H1 (cell line): ENCODE data around the gene SPARC. TPM values are rescaled to one million over a fixed set of nuclear protein-coding genes. Genes with fewer than 3 reads are reported as not detected.
"Not testable (repeated sequence)": the region's sequence is repeated elsewhere in the genome, so short reads cannot be mapped to it uniquely, and the experiment has no call there.

Experiments
- CTCF ChIA-PET: fragments of 300-600 bp; sonication (Branson Sonifier 250); formaldehyde crosslinking; loops from one replicate; lab custom pipeline; 2021; ENCODE audit not compliant: partially characterized antibody; lab: Charles Lee
- POLR2A ChIA-PET: fragments of 300-600 bp; sonication (Branson Sonifier 250); formaldehyde crosslinking; loops from one replicate; lab custom pipeline; 2021; ENCODE audit warnings: inconsistent platforms; ENCODE audit not compliant: partially characterized antibody; lab: Charles Lee
- DNase-seq, 2 experiments: peaks; one replicate each; pipeline versions ENCODE4 v3.0.0 to v3.0.0-alpha.2; 2010 to 2022; ENCODE audit warnings: low spot score in 2 of 2, low read depth in 1 of 2, mixed read lengths in 1 of 2
- FAIRE-seq: peaks from 2 replicates; lab custom pipeline; 2011; peaks lifted over from hg19 to GRCh38; lab: Jason Lieb, UNC
- H2AFZ ChIP-seq: 2 replicates; pipeline ENCODE4 v1.8.1; 2012; ENCODE audit warnings: low read length, inconsistent platforms
- H2AK5ac ChIP-seq: 2 replicates; pipeline ENCODE4 v1.6.1; 2013; ENCODE audit warnings: low read depth, low read length
- H2BK120ac ChIP-seq: replicated peaks from 2 replicates; pipeline ENCODE3; 2013; ENCODE audit warnings: low read depth, low read length, inconsistent platforms
- H2BK12ac ChIP-seq: 2 replicates; pipeline ENCODE4 v1.6.1; 2013; ENCODE audit warnings: low read depth, low read length
- H2BK15ac ChIP-seq: 2 replicates; pipeline ENCODE4 v1.6.1; 2013; ENCODE audit warnings: low read length
- H2BK20ac ChIP-seq: 2 replicates; pipeline ENCODE4 v1.6.1; 2013; ENCODE audit warnings: low read length
- H2BK5ac ChIP-seq: 2 replicates; pipeline ENCODE4 v1.6.1; 2013; ENCODE audit warnings: low read depth, low read length
- H3K14ac ChIP-seq: 2 replicates; pipeline ENCODE4 v1.6.1; 2013; ENCODE audit warnings: inconsistent platforms; ENCODE audit not compliant: insufficient read length
- H3K18ac ChIP-seq: 2 replicates; pipeline ENCODE4 v1.6.1; 2013; ENCODE audit warnings: low read length; ENCODE audit errors: extremely low read depth
- H3K23ac ChIP-seq: 2 replicates; pipeline ENCODE4 v1.6.1; 2013; ENCODE audit warnings: inconsistent platforms; ENCODE audit not compliant: insufficient read length
- H3K23me2 ChIP-seq: 2 replicates; pipeline ENCODE4 v1.6.1; 2013; ENCODE audit warnings: low read depth, low read length
- H3K27ac ChIP-seq: 2 replicates; pipeline ENCODE4 v1.6.1; 2011; ENCODE audit warnings: low read depth, low read length, inconsistent platforms
- H3K27me3 ChIP-seq, 4 experiments: replicated peaks in 1 of 4; 1 replicate in 1 of 4; 2 replicates in 3 of 4; pipeline versions ENCODE4 v1.6.1 to v1.8.1; 2011 to 2013; ENCODE audit warnings: low read length in 3 of 4, mild to moderate bottlenecking in 3 of 4, inconsistent platforms in 2 of 4, mixed read lengths in 2 of 4, moderate library complexity in 1 of 4; ENCODE audit not compliant: control insufficient read depth in 3 of 4, insufficient read depth in 3 of 4; ENCODE audit errors: extremely low read depth in 1 of 4
- H3K36me3 ChIP-seq, 4 experiments: 2 replicates each; pipeline versions ENCODE4 v1.6.1 to v1.8.1; 2011 to 2013; ENCODE audit warnings: mild to moderate bottlenecking in 4 of 4, low read length in 3 of 4, moderate library complexity in 2 of 4, control low read depth in 1 of 4, inconsistent platforms in 1 of 4; ENCODE audit not compliant: insufficient read depth in 4 of 4, control insufficient read depth in 2 of 4
- H3K4ac ChIP-seq: replicated peaks from 2 replicates; pipeline ENCODE3; 2013; ENCODE audit warnings: low read length, low read depth, mixed read lengths, inconsistent platforms; ENCODE audit not compliant: insufficient read length
- H3K4me1 ChIP-seq, 4 experiments: replicated peaks in 1 of 4; 1 replicate in 1 of 4; 2 replicates in 3 of 4; pipeline versions ENCODE4 v1.6.1 to v1.8.1; 2011 to 2013; ENCODE audit warnings: low read length in 3 of 4, inconsistent platforms in 2 of 4, mixed read lengths in 1 of 4; ENCODE audit not compliant: insufficient read depth in 4 of 4, control insufficient read depth in 3 of 4
- H3K4me2 ChIP-seq, 2 experiments: 2 replicates each; pipeline versions ENCODE4 v1.6.1 to v1.8.1; 2011 to 2013; ENCODE audit warnings: low read depth in 2 of 2, low read length in 2 of 2, control low read depth in 1 of 2, inconsistent platforms in 1 of 2, mild to moderate bottlenecking in 1 of 2; ENCODE audit not compliant: insufficient read depth in 1 of 2
- H3K4me3 ChIP-seq, 4 experiments: fragments of 200-600, 300-600 bp in 1 of 4; sonication (generic), shearing (Covaris generic), sonication (Bioruptor Twin) in 1 of 4; 2 replicates each; pipeline versions ENCODE4 v1.5.1 to v1.8.1; 2011 to 2016; ENCODE audit warnings: low read length in 4 of 4, low read depth in 3 of 4, control low read depth in 2 of 4, inconsistent platforms in 2 of 4, mild to moderate bottlenecking in 2 of 4, mixed read lengths in 1 of 4, moderate library complexity in 1 of 4; ENCODE audit not compliant: insufficient read depth in 2 of 4; ENCODE audit errors: extremely low read depth in 1 of 4
- H3K56ac ChIP-seq: replicated peaks from 2 replicates; pipeline ENCODE3; 2013; ENCODE audit warnings: low read depth, mild to moderate bottlenecking, mixed read lengths, low read length, inconsistent platforms; ENCODE audit not compliant: insufficient read length
- H3K79me1 ChIP-seq: 2 replicates; pipeline ENCODE4 v1.6.1; 2013; ENCODE audit warnings: low read depth, low read length, control low read depth
- H3K79me2 ChIP-seq, 2 experiments: 2 replicates each; pipeline versions ENCODE4 v1.6.1 to v1.8.1; 2012 to 2013; ENCODE audit warnings: low read length in 2 of 2, mild to moderate bottlenecking in 2 of 2, inconsistent platforms in 1 of 2; ENCODE audit not compliant: insufficient read depth in 2 of 2, control insufficient read depth in 1 of 2
- H3K9ac ChIP-seq, 4 experiments: replicated peaks in 1 of 4; 1 replicate in 1 of 4; 2 replicates in 3 of 4; pipeline versions ENCODE4 v1.6.1 to v1.8.1; 2011 to 2013; ENCODE audit warnings: low read depth in 3 of 4, low read length in 3 of 4, control low read depth in 2 of 4, mild to moderate bottlenecking in 2 of 4, moderate library complexity in 2 of 4, inconsistent platforms in 1 of 4; ENCODE audit errors: extremely low read depth in 1 of 4
- H3K9me3 ChIP-seq, 2 experiments: 2 replicates each; pipeline versions ENCODE4 v1.6.1 to v1.8.1; 2012 to 2013; ENCODE audit warnings: mild to moderate bottlenecking in 2 of 2, moderate library complexity in 2 of 2, control low read depth in 1 of 2, inconsistent platforms in 1 of 2, low read depth in 1 of 2, low read length in 1 of 2, mixed read lengths in 1 of 2; ENCODE audit not compliant: insufficient read depth in 2 of 2
- H4K20me1 ChIP-seq, 2 experiments: replicated peaks in 1 of 2; 2 replicates each; pipeline versions ENCODE3 to v1.8.1; 2011 to 2013; ENCODE audit warnings: inconsistent platforms in 2 of 2, low read length in 2 of 2, mild to moderate bottlenecking in 1 of 2; ENCODE audit not compliant: insufficient read depth in 2 of 2, control insufficient read depth in 1 of 2
- H4K5ac ChIP-seq: 2 replicates; pipeline ENCODE4 v1.6.1; 2013; ENCODE audit warnings: low read length, low read depth, mixed read lengths, inconsistent platforms; ENCODE audit not compliant: insufficient read length
- H4K8ac ChIP-seq: 2 replicates; pipeline ENCODE4 v1.8.0; 2013; ENCODE audit warnings: mild to moderate bottlenecking, moderate library complexity, low read length, inconsistent platforms; ENCODE audit not compliant: insufficient read depth; ENCODE audit errors: extremely low read depth
- H4K91ac ChIP-seq: replicated peaks from 2 replicates; pipeline ENCODE3; 2013; ENCODE audit warnings: low read length, mixed read lengths, inconsistent platforms; ENCODE audit not compliant: insufficient read length
- WGBS, 2 experiments: shearing (Covaris generic) in 1 of 2; methylation state at CpG; one replicate each; pipeline versions ENCODE4 v1.1.6 to v1.1.7; 2013 to 2015; ENCODE audit warnings: low lambda C conversion rate in 2 of 2, mixed read lengths in 2 of 2, inconsistent platforms in 1 of 2, low coverage in 1 of 2, missing lambda C conversion rate in 1 of 2; ENCODE audit not compliant: insufficient replicate concordance in 2 of 2, insufficient coverage in 1 of 2, insufficient read length in 1 of 2; ENCODE audit errors: extremely low coverage in 1 of 2, missing lambda C conversion rate in 1 of 2; 5-methylcytosine and 5-hydroxymethylcytosine counted together
- polyA plus RNA-seq, 7 experiments: library from polyadenylated mRNA; depleted of rRNA in 3 of 7; stranded (reverse) in 5 of 7; unstranded in 2 of 7; fragments of >200 nt in 5 of 7; fragments of 200-250 nt in 2 of 7; gene quantifications; 1 replicate in 5 of 7; 2 replicates in 1 of 7; 4 replicates in 1 of 7; pipeline versions ENCODE4 v1.2.1 to v1.2.3, GENCODE V29; 2011 to 2013; ENCODE audit warnings: missing spikeins in 2 of 7, mixed read lengths in 2 of 7
- total RNA-seq: library from RNA; stranded (reverse); fragmentation: NEBNext Ultra II Directional; extraction: Animal tissue kit (Norgen Biotek cat#: 25700); gene quantifications from 2 replicates; pipeline ENCODE4 v1.2.1, GENCODE V29; 2021

SPARC gene
- total and polyA plus RNA-seq, 2 of the 8 experiments (the other 6 are each of a cell fraction or from before 2014, with no cell fraction given), result 375 to 438 TPM

GRCh38 chr5:151680156-151680505, 6.6 kb downstream of the SPARC start:
- H3K27ac ChIP-seq, H2BK20ac ChIP-seq, H3K23ac ChIP-seq, H3K4me2 ChIP-seq, H3K9me3 ChIP-seq, H3K9ac ChIP-seq, DNase-seq, H2BK5ac ChIP-seq, H3K27me3 ChIP-seq, H3K23me2 ChIP-seq, H2AK5ac ChIP-seq, H2BK15ac ChIP-seq, H4K5ac ChIP-seq, H2BK12ac ChIP-seq, H3K56ac ChIP-seq, H4K91ac ChIP-seq, H3K36me3 ChIP-seq, H2BK120ac ChIP-seq, FAIRE-seq, H4K8ac ChIP-seq, H3K18ac ChIP-seq, H3K79me1 ChIP-seq, H4K20me1 ChIP-seq, H3K14ac ChIP-seq, H3K4me3 ChIP-seq, H2AFZ ChIP-seq, H3K4ac ChIP-seq: not testable (repeated sequence)
- Histone ChIP-seq H3K4me1 (peaks cover 3 to 23% (median 19%) of the 10 kb centered on the region in 4 experiments; a peak in 4 of 7 replicates), H3K79me2 (peaks cover 0 to 22% of the 10 kb centered on the region in 2 experiments; a peak in 3 of 4 replicates)
- CTCF ChIA-PET, result interaction anchor here (0.8 to 43.0 kb wide), 3 partner anchors 14 to 69 kb away, joined by 3 to 991 read pairs (median 5); partner anchors contain the start of gene ATOX1
- 97% methylated on average over 7 of the region's 7 CpGs; no CpG with 5 or more reads in 1 of the 2 experiments for WGBS, 2 experiments
- POLR2A ChIA-PET, result interaction anchor here (1.2 to 3.4 kb wide), 4 partner anchors 8 to 91 kb away, joined by 4 to 16 read pairs (median 10); partner anchors contain the start of gene G3BP1
